Neural progenitor cell (in vitro differentiated cells): ENCODE measurements around the gene GNAZ. TPM values are rescaled to one million over a fixed set of nuclear protein-coding genes. Genes with fewer than 3 reads are reported as not detected.

Experiments
- DNase-seq: peaks from one replicate; pipeline ENCODE4 v3.0.0-alpha.2; 2016; ENCODE audit warnings: low spot score
- H2AFZ ChIP-seq: fragments of 200-600 bp; sonication (generic); replicated peaks from 2 replicates; pipeline ENCODE4 v1.6.1; 2016; ENCODE audit warnings: antibody characterized with exemption
- H3F3A ChIP-seq: fragments of 200-600 bp; sonication (generic); 2 replicates; pipeline ENCODE4 v1.6.1; 2016; ENCODE audit warnings: antibody characterized with exemption, low read depth
- H3K27ac ChIP-seq: fragments of 200-600 bp; sonication (generic); 2 replicates; pipeline ENCODE4 v1.5.1; 2016; ENCODE audit warnings: mild to moderate bottlenecking
- H3K27me3 ChIP-seq: fragments of 200-600 bp; sonication (generic); 2 replicates; pipeline ENCODE4 v1.6.1; 2016; ENCODE audit warnings: mild to moderate bottlenecking, moderate library complexity
- H3K36me3 ChIP-seq: fragments of 200-600 bp; sonication (generic); 2 replicates; pipeline ENCODE4 v1.5.1; 2016
- H3K4me1 ChIP-seq: fragments of 200-600 bp; sonication (generic); 2 replicates; pipeline ENCODE4 v1.6.1; 2016; ENCODE audit warnings: mixed run types
- H3K4me2 ChIP-seq: fragments of 200-600 bp; sonication (generic); 2 replicates; pipeline ENCODE4 v1.6.1; 2016
- H3K4me3 ChIP-seq: fragments of 200-600 bp; sonication (generic); 2 replicates; pipeline ENCODE4 v1.5.1; 2016
- H3K79me2 ChIP-seq: fragments of 200-600 bp; sonication (generic); 2 replicates; pipeline ENCODE4 v1.6.1; 2016; ENCODE audit warnings: low read depth
- H3K9ac ChIP-seq: fragments of 200-600 bp; sonication (generic); 2 replicates; pipeline ENCODE4 v1.6.1; 2016
- H3K9me3 ChIP-seq: fragments of 200-600 bp; sonication (generic); 2 replicates; pipeline ENCODE4 v1.5.1; 2016; ENCODE audit warnings: low read depth
- H4K20me1 ChIP-seq: fragments of 200-600 bp; sonication (generic); 2 replicates; pipeline ENCODE4 v1.6.1; 2016; ENCODE audit warnings: low read depth
- H3K27ac Mint-ChIP-seq: 3 replicates; pipeline ENCODE4 v1.8.0; 2021; ENCODE audit warnings: mixed read lengths
- H3K27me3 Mint-ChIP-seq: 2 replicates; pipeline ENCODE4 v1.8.0; 2022; ENCODE audit warnings: low read depth, mild to moderate bottlenecking, inconsistent platforms, moderate library complexity, mixed read lengths; ENCODE audit not compliant: insufficient read depth
- H3K36me3 Mint-ChIP-seq: 3 replicates; pipeline ENCODE4 v1.8.0; 2021; ENCODE audit warnings: mixed read lengths
- H3K4me1 Mint-ChIP-seq: 3 replicates; pipeline ENCODE4 v1.8.0; 2021; ENCODE audit warnings: mixed read lengths
- H3K4me3 Mint-ChIP-seq: 3 replicates; pipeline ENCODE4 v1.8.0; 2021; ENCODE audit warnings: mild to moderate bottlenecking, moderate library complexity, mixed read lengths
- H3K9me3 Mint-ChIP-seq: 3 replicates; pipeline ENCODE4 v1.8.0; 2020; ENCODE audit warnings: mixed read lengths
- EZH2 ChIP-seq: fragments of 200-600 bp; sonication (generic); IDR thresholded peaks from 2 replicates; pipeline ENCODE4 v1.6.1; 2017; ENCODE audit warnings: antibody characterized with exemption, mild to moderate bottlenecking, moderate library complexity
- EZH2phosphoT487 ChIP-seq: fragments of 200-600 bp; sonication (generic); IDR thresholded peaks from 2 replicates; pipeline ENCODE4 v1.6.1; 2017; ENCODE audit warnings: antibody characterized with exemption
- total RNA-seq: library from RNA; depleted of rRNA; stranded (reverse); fragments of >200 nt; gene quantifications from 2 replicates; pipeline ENCODE4 v1.2.3, GENCODE V29; 2015; ENCODE audit warnings: low replicate concordance
- TF ChIP-seq, protein P1 (sequence below): fragments of 200-600 bp; sonication (generic); IDR thresholded peaks from 2 replicates; pipeline ENCODE4 v1.5.1; 2017; ENCODE audit warnings: antibody characterized with exemption, mild to moderate bottlenecking

GNAZ gene
- total RNA-seq, 1 donor from 2014 or later = 16.5 TPM

- TF ChIP-seq EZH2 (no peak), EZH2phosphoT487 (no peak)
- TF ChIP-seq, protein P1, sequence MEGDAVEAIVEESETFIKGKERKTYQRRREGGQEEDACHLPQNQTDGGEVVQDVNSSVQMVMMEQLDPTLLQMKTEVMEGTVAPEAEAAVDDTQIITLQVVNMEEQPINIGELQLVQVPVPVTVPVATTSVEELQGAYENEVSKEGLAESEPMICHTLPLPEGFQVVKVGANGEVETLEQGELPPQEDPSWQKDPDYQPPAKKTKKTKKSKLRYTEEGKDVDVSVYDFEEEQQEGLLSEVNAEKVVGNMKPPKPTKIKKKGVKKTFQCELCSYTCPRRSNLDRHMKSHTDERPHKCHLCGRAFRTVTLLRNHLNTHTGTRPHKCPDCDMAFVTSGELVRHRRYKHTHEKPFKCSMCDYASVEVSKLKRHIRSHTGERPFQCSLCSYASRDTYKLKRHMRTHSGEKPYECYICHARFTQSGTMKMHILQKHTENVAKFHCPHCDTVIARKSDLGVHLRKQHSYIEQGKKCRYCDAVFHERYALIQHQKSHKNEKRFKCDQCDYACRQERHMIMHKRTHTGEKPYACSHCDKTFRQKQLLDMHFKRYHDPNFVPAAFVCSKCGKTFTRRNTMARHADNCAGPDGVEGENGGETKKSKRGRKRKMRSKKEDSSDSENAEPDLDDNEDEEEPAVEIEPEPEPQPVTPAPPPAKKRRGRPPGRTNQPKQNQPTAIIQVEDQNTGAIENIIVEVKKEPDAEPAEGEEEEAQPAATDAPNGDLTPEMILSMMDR = no peak
- H3K9me3 ChIP-seq = no peaks in the 10 kb centered on the region
- H3F3A ChIP-seq = no peaks in the 10 kb centered on the region
- no peaks in the 10 kb centered on the region for H3K27me3 ChIP-seq
- H3K27me3 Mint-ChIP-seq = peaks cover 2% of the 10 kb centered on the region
- H4K20me1 ChIP-seq = peaks cover 10% of the 10 kb centered on the region
- no peak overlapping the region for H3K9ac ChIP-seq
- H2AFZ ChIP-seq = no peak overlapping the region
- no peaks in the 10 kb centered on the region for H3K4me1 ChIP-seq
- no peaks in the 10 kb centered on the region for H3K4me1 Mint-ChIP-seq
- no peak for DNase-seq
- no peak overlapping the region for H3K27ac Mint-ChIP-seq
- H3K4me3 ChIP-seq = no peak overlapping the region
- no peak overlapping the region for H3K27ac ChIP-seq
- no peak overlapping the region for H3K4me2 ChIP-seq
- H3K36me3 ChIP-seq = no peaks in the 10 kb centered on the region
- H3K79me2 ChIP-seq = no peaks in the 10 kb centered on the region
- H3K4me3 Mint-ChIP-seq = no peak overlapping the region
- no peaks in the 10 kb centered on the region for H3K9me3 Mint-ChIP-seq
- peaks cover 5% of the 10 kb centered on the region for H3K36me3 Mint-ChIP-seq
Observed at GRCh38 chr22:23118647-23119493, 48.6 kb downstream of the GNAZ start.

GRCh38 chr22:23119494-23120414, 49.4 kb downstream of the GNAZ start:
- H3K4me2 ChIP-seq = no peak overlapping the region
- H2AFZ ChIP-seq = no peak overlapping the region
- no peak overlapping the region for H3K4me3 ChIP-seq
- no peaks in the 10 kb centered on the region for H3K4me1 ChIP-seq
- peaks cover 3% of the 10 kb centered on the region for H3K4me1 Mint-ChIP-seq
- no peak overlapping the region for H3K9ac ChIP-seq
- H3K9me3 Mint-ChIP-seq = no peaks in the 10 kb centered on the region
- H3K36me3 Mint-ChIP-seq = peaks cover 8% of the 10 kb centered on the region
- no peak overlapping the region for H3K27ac Mint-ChIP-seq
- no peak overlapping the region for H3K27ac ChIP-seq
- peaks cover 8% of the 10 kb centered on the region for H4K20me1 ChIP-seq
- no peaks in the 10 kb centered on the region for H3K36me3 ChIP-seq
- TF ChIP-seq, protein P1 = no peak
- TF ChIP-seq EZH2phosphoT487 (no peak), EZH2 (no peak)
- H3K27me3 ChIP-seq = no peaks in the 10 kb centered on the region
- H3F3A ChIP-seq = no peaks in the 10 kb centered on the region
- H3K4me3 Mint-ChIP-seq = no peak overlapping the region
- H3K27me3 Mint-ChIP-seq = peaks cover 2% of the 10 kb centered on the region
- H3K79me2 ChIP-seq = no peaks in the 10 kb centered on the region
- H3K9me3 ChIP-seq = no peaks in the 10 kb centered on the region
- no peak for DNase-seq

GRCh38 chr22:23120415-23120899, 50.1 kb downstream of the GNAZ start:
- Mint-ChIP-seq H3K27ac (peak overlapping the region; percentile 33), H3K4me1 (peaks cover 3% of the 10 kb centered on the region), H3K4me3 (no peak overlapping the region), H3K36me3 (peaks cover 8% of the 10 kb centered on the region), H3K9me3 (no peaks in the 10 kb centered on the region), H3K27me3 (peaks cover 2% of the 10 kb centered on the region)
- Histone ChIP-seq H2AFZ (no peak overlapping the region), H3K4me2 (no peak overlapping the region), H3K4me3 (no peak overlapping the region), H3K36me3 (no peaks in the 10 kb centered on the region), H3F3A (no peaks in the 10 kb centered on the region), H4K20me1 (peaks cover 8% of the 10 kb centered on the region), H3K9ac (no peak overlapping the region), H3K27ac (no peak overlapping the region), H3K27me3 (no peaks in the 10 kb centered on the region), H3K79me2 (no peaks in the 10 kb centered on the region), H3K4me1 (no peaks in the 10 kb centered on the region), H3K9me3 (no peaks in the 10 kb centered on the region)
- no peak for DNase-seq
- TF ChIP-seq, protein P1 = no peak
- TF ChIP-seq EZH2phosphoT487 = no peak
- TF ChIP-seq EZH2 = no peak
